Stimulated activated CD8-positive, alpha-beta memory T cell treated with anti-CD3 and anti-CD28 coated beads, Interleukin-15, amount 100 ng/mL, for 1 hour (primary cell): ENCODE data around the gene ALB.

Experiments used
- DNase-seq: peaks from one replicate; pipeline ENCODE4 v3.0.0-alpha.2; 2020; ENCODE audit warnings: low read depth

ALB gene

GRCh38 chr4:73451981-73452747 lies 48.1 kb downstream of the ALB start:
- no peak for DNase-seq

- no peak for DNase-seq
These were observed 49.0 kb downstream of the ALB start for GRCh38 chr4:73452953-73453700.

GRCh38 chr4:73453701-73454005 lies 49.6 kb downstream of the ALB start:
- no peak for DNase-seq

- no peak for DNase-seq
These were observed 50.8 kb downstream of the ALB start for GRCh38 chr4:73454920-73455319.

- no peak for DNase-seq
These were observed 52.3 kb downstream of the ALB start for GRCh38 chr4:73456177-73457022.

GRCh38 chr4:73458184-73459047 lies 54.3 kb downstream of the ALB start:
- no peak for DNase-seq

- DNase-seq, result no peak
These were observed 54.9 kb downstream of the ALB start for GRCh38 chr4:73459048-73459421.

- DNase-seq, result no peak
These were observed 56.9 kb downstream of the ALB start for GRCh38 chr4:73460913-73461522.

GRCh38 chr4:73468170-73468569 lies 64.1 kb downstream of the ALB start:
- no peak for DNase-seq

- no peak for DNase-seq
These were observed 66.6 kb downstream of the ALB start for GRCh38 chr4:73470728-73471127.
